Measurements from ENCODE around the gene KLB. TPM values are rescaled to one million over a fixed set of nuclear protein-coding genes. Genes with fewer than 3 reads are reported as not detected.

KLB gene
- total RNA-seq, 1 experiment from 2014 or later: not detected

DNA sequence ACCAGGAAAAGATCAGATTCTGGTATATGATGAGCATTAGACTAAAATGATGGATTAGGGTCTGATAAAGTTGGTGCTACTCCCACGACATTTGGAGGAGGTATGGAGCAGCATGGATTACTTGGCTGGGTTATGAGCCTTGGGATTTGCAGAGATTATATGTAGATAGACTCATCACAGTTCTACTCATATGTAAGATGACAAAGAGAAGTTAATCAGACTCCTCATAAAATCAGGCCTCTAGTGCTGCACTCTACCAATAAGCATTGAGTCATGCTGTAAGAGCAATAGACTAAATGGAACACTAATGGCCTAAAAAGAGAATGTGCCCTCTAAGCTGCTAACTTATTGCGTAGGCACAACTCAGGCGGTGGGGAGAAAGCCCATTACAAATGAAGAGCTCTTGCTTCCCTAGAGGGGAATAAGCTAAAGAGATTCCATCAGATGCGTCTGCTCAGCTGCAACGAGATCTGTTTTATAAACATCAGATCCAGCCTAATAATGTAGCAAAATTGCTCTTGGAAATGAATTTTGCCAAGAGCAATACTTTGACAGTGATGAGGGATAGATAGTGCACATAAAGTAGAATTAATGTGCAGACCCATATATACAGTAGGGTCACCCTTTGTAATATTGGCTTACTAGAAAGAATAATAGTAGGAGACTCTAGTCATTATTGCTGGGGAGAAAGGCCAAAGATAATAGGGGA lies 69.6 kb downstream of the KLB start (continued):
- no peak for TF ChIP-seq TCF7L2 (IDR thresholded peaks at IDR 0.05; ENCODE audit: borderline replicate concordance, extremely low read depth, insufficient read depth, insufficient read length)
- no peak for TF ChIP-seq SP1 (IDR thresholded peaks at IDR 0.05; ENCODE audit: low read depth)
- TF ChIP-seq, protein P1, sequence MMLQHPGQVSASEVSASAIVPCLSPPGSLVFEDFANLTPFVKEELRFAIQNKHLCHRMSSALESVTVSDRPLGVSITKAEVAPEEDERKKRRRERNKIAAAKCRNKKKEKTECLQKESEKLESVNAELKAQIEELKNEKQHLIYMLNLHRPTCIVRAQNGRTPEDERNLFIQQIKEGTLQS (IDR thresholded peaks at IDR 0.05): no peak
- no peak for TF ChIP-seq POLR2AphosphoS5 (IDR thresholded peaks at IDR 0.05; ENCODE audit: low read depth, low read length)
- no peak for TF ChIP-seq YY1 (IDR thresholded peaks at IDR 0.05; ENCODE audit: extremely low read depth, insufficient replicate concordance, low read depth, low read length)
- TF ChIP-seq EGR1 (IDR thresholded peaks at IDR 0.05; ENCODE audit: low read depth): no peak
- TF ChIP-seq RAD21 (IDR thresholded peaks at IDR 0.05; ENCODE audit: low read depth): no peak

DNA sequence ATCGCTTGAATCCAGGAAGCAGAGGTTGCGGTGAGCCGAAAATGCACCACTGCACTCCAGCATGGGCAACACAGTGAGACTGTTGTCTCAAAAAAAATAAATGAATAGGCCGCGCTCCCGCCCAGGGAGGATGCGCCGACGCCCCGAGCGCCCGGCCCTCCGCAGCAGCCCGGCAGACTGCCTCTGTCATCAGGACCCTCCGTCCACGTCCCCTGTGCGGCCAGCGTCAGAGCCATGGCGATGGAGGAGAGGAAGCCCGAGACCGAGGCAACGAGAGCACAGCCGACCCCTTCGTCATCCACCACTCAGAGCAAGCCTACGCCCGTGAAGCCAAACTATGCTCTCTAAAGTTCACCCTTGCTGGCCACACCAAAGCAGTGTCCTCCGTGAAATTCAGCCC lies 73.5 kb downstream of the KLB start:
- no TSS peak for BruUV-seq (replicated peaks)
- CTCF ChIA-PET: no interaction called here
- Histone ChIP-seq H3K79me2 (ENCODE audit: insufficient read depth, low read length) (no peaks in the 10 kb centered on the region), H3K36me3 (ENCODE audit: control insufficient read depth in 1 of 2, insufficient read depth in 2 of 2, low read length in 2 of 2) (0 out of 4 replicates have a peak, but pooled peaks cover 0 to 2% of the 10 kb centered on the region in 2 experiments), H3K9me3 (ENCODE audit: control insufficient read depth in 1 of 2, insufficient read depth in 1 of 2, low read depth in 1 of 2, low read length in 2 of 2) (no peaks in the 10 kb centered on the region), H3K9ac (ENCODE audit: low read length) (no peak overlapping the region), H3K4me1 (ENCODE audit: control insufficient read depth in 1 of 2, insufficient read depth in 2 of 2, low read length in 2 of 2) (no peaks in the 10 kb centered on the region), H3K4me3 (replicated peaks in 1 of 2; ENCODE audit: low read depth in 1 of 2, low read length in 2 of 2) (no peak overlapping the region), H3K9me2 (ENCODE audit: insufficient read depth) (no peaks in the 10 kb centered on the region), H3K4me2 (ENCODE audit: low read length) (no peak overlapping the region), H3K27me3 (ENCODE audit: insufficient read depth, low read length) (no peaks in the 10 kb centered on the region), H2AFZ (ENCODE audit: low read depth, low read length, poor library complexity, severe bottlenecking) (no peak overlapping the region), H3K27ac (ENCODE audit: low read depth, low read length) (no peak overlapping the region), H4K20me1 (ENCODE audit: insufficient read depth) (no peaks in the 10 kb centered on the region)
- RAD21 ChIA-PET (ENCODE audit: low non-redundant PET in 1 of 2, low total read pairs in 2 of 2, uncharacterized antibody in 2 of 2, unreplicated experiment in 2 of 2): no interaction called here
- ATAC-seq (no peak), DNase-seq (ENCODE audit: low read depth, low spot score) (no peak)
- intact Hi-C loops (cut with micrococcal nuclease): no loop called here
- POLR2A ChIA-PET: no interaction called here
- TF ChIP-seq, protein P1 (IDR thresholded peaks at IDR 0.05): no peak
- TF ChIP-seq, protein P2, sequence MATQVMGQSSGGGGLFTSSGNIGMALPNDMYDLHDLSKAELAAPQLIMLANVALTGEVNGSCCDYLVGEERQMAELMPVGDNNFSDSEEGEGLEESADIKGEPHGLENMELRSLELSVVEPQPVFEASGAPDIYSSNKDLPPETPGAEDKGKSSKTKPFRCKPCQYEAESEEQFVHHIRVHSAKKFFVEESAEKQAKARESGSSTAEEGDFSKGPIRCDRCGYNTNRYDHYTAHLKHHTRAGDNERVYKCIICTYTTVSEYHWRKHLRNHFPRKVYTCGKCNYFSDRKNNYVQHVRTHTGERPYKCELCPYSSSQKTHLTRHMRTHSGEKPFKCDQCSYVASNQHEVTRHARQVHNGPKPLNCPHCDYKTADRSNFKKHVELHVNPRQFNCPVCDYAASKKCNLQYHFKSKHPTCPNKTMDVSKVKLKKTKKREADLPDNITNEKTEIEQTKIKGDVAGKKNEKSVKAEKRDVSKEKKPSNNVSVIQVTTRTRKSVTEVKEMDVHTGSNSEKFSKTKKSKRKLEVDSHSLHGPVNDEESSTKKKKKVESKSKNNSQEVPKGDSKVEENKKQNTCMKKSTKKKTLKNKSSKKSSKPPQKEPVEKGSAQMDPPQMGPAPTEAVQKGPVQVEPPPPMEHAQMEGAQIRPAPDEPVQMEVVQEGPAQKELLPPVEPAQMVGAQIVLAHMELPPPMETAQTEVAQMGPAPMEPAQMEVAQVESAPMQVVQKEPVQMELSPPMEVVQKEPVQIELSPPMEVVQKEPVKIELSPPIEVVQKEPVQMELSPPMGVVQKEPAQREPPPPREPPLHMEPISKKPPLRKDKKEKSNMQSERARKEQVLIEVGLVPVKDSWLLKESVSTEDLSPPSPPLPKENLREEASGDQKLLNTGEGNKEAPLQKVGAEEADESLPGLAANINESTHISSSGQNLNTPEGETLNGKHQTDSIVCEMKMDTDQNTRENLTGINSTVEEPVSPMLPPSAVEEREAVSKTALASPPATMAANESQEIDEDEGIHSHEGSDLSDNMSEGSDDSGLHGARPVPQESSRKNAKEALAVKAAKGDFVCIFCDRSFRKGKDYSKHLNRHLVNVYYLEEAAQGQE (IDR thresholded peaks at IDR 0.05; ENCODE audit: low read depth): no peak
- TF ChIP-seq RAD21 (IDR thresholded peaks at IDR 0.05; ENCODE audit: low read depth): no peak
- TF ChIP-seq SP1 (IDR thresholded peaks at IDR 0.05; ENCODE audit: low read depth): no peak
- TF ChIP-seq, protein P3, sequence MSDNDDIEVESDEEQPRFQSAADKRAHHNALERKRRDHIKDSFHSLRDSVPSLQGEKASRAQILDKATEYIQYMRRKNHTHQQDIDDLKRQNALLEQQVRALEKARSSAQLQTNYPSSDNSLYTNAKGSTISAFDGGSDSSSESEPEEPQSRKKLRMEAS (IDR thresholded peaks at IDR 0.05): no peak
- no peak for TF ChIP-seq ZFX (IDR thresholded peaks at IDR 0.05)
- TF ChIP-seq CBX3 (IDR thresholded peaks at IDR 0.05; ENCODE audit: low read depth): no peak
- TF ChIP-seq POLR2A (IDR thresholded peaks at IDR 0.05; ENCODE audit: borderline replicate concordance, extremely low read depth, insufficient read depth, insufficient read length): no peak

Data from HCT116 (cell line).